GM18508 (cell line): ENCODE data around the gene CEMP1.
"Not testable (repeated sequence)": the region's sequence is repeated elsewhere in the genome, so short reads cannot be mapped to it uniquely, and the experiment has no call there.

ENCODE experiments used
- ATAC-seq: cut with Tn5 transposase; IDR thresholded peaks from one replicate; pipeline ENCODE4 v1.9.1; 2021; ENCODE audit warnings: moderate number of reproducible peaks; ENCODE audit not compliant: insufficient read depth, unreplicated experiment

The CEMP1 gene

GRCh38 chr16:2537451-2538379 is 6.5 kb upstream of the CEMP1 start, which contains the start of gene PDPK1:
Gene PDPK1 (plus strand): TSS chr16:2538021. CDS start chr16:2538113, 92 bp downstream.
- peak; percentile 38 for ATAC-seq

- ATAC-seq, result no peak
Observed at GRCh38 chr16:2535625-2536013, 4.4 kb upstream of the CEMP1 start.

GRCh38 chr16:2534335-2534734 is 3.1 kb upstream of the CEMP1 start:
- ATAC-seq, result not testable (repeated sequence)

DNA sequence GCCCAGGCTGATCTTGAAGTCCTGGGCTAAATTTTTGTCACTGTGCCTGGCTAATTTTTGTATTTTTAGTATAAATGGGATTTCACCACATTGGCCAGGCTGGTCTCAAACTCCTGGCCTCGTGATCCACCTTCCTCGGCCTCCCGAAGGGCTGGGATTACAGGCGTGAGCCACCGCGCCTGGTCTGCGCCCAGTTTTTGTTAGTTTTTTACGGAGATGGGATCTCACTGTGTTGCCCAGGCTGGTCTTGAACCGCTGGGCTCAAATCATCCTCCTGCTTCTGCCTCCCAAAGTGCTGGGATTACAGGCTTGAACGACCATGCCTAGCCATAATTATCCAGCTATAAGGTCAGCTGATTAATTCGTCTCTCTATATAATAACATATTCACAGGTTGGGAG is 2.7 kb upstream of the CEMP1 start:
- no peak for ATAC-seq

DNA sequence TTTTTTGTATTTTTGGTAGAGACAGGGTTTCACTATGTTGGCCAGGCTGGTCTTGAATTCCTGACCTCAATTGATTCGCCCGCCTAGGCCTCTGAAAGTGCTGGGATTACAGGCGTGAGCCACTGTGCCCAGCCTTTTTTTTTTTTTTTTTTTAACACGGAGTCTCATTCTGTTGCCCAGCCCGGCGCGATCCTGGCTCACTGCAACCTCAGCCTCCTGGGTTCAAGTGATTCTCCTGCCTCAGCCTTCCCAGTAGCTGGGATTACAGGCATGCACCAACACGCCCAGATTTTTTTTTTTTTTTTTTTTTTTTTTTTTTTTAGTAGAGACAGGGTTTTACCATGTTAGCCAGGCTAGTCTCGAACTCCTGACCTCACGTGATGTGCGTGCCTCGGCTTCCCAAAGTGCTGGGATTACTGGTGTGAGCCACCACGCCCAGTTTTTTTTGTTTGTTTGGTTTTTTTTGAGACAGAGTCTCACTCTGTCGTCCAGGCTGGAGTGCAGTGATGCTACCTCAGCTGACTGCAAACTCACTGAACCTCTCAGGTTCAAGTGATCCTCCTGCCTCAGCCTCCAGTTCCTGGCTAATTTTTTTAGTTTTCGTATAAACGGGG is 2.0 kb upstream of the CEMP1 start:
- not testable (repeated sequence) for ATAC-seq

GRCh38 chr16:2532494-2533141 is 1.4 kb upstream of the CEMP1 start:
- ATAC-seq, result no peak

- ATAC-seq, result no peak
Observed at GRCh38 chr16:2531696-2532493, 687 bp upstream of the CEMP1 start.

- ATAC-seq, result no peak
Observed at GRCh38 chr16:2530629-2531318, 434 bp downstream of the CEMP1 start.

- no peak for ATAC-seq
Observed at GRCh38 chr16:2529961-2530628, 1.1 kb downstream of the CEMP1 start.

- no peak for ATAC-seq
Observed at GRCh38 chr16:2529061-2529931, 1.9 kb downstream of the CEMP1 start.

DNA sequence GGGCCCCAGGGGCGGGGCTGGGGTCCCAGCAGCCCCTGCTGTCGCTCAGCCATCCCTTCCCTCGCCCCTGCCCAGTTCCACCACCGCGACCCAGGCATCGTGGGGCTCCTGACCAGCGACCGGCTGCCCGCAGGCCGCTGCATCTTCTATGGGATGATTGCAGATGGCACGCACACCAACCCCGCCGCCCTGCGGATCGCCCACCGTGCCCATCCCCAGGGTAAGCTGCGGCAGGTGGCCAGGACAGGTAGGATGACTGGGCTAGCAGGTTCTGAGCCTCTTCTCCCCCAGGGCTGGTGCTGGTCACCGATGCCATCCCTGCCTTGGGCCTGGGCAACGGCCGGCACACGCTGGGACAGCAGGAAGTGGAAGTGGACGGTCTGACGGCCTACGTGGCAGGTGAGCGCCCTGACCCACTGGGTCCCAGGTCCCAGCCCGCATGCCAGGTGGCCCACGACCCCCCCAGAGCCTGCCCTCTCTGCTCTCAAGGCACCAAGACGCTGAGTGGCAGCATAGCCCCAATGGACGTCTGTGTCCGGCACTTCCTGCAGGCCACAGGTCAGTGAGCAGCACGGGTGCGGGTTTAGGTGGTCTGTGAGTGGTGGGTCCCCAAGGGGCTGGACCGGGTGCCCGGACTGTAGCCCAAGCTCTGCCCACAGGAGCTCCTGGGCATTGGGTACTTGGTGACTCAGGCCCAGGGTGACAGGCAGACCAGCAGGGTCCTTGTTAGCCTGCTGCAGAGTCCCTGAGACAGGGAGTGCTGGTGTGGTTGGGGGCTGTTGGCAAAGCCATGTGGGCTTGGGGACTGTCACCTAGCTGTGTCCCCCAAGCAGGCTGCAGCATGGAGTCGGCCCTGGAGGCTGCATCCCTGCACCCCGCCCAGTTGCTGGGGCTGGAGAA is 2.8 kb downstream of the CEMP1 start:
- ATAC-seq, result no peak

DNA sequence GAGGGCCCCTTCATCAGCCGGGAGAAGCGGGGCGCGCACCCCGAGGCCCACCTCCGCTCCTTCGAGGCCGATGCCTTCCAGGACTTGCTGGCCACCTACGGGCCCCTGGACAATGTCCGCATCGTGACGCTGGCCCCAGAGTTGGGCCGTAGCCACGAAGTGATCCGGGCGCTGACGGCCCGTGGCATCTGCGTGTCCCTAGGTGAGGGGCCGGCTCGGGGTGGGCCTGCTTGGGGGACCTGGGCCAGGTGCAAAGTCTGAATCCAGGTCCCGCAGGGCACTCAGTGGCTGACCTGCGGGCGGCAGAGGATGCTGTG is 3.5 kb downstream of the CEMP1 start:
- ATAC-seq, result no peak

- no peak for ATAC-seq
Observed at GRCh38 chr16:2527071-2527783, 4.0 kb downstream of the CEMP1 start.

- no peak for ATAC-seq
Observed at GRCh38 chr16:2526135-2526534, 5.1 kb downstream of the CEMP1 start.

DNA sequence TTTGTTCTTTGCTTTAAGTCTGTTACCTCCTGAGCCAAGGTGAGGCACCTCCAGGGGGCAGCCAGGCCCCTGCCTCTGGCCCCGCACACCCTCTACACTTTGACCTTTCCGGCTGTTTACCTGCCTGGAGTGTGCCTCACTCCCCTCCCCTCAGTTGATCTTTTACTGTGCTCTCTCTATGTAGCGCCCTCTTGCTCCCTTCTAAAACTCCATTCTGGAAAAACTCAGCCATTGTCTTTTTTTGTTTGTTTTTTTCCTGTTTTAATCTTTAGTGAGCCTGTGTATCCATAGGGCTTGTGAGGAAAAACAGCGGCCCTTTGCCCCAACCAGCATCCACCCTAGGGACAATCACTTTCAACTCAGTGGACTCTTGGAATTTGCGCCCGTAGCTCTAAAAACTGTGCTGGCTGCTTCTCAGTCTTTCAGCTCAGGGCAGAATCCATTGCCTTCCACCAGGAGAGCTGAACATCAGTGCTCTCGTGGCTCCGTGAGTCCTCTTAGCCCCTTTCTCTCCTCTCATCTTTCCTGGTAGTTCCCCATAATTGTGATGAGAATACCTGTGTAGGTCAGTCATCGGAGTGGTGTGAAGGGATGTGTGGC is 6.8 kb downstream of the CEMP1 start:
- no peak for ATAC-seq

DNA sequence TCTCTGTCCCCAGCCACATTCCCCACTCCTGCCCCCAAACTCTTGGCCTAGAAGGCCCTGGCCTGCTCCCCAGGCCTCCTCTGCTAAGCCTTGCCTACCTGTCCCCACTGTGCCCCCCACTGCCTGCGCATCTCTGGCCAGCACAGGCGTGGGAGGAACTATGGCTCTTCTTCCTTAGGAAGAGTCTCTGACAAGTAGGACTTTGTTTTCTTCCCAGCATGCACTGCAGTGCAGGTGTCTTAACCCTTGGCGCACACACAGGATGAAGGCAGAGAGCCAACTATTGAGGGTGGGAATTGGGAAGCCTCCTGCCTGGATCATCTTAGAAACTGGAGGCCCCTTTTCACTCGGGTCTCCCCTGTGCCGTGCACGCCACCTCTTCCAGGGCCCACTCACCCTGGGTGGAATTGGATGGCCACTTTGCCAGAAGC is 7.4 kb downstream of the CEMP1 start:
- no peak for ATAC-seq
